ENCODE data around the gene ZNF385C. TPM values are rescaled to one million over a fixed set of nuclear protein-coding genes. Genes with fewer than 3 reads are reported as not detected.

ZNF385C gene
- total and polyA plus RNA-seq, 2 of the 13 experiments (the other 11 are each of a cell fraction or from before 2014, with no cell fraction given), result 2.3 to 6.1 TPM

GRCh38 chr17:42002792-42003301 lies 95.4 kb downstream of the ZNF385C start (continued):
- TF ChIP-seq REST (IDR thresholded peaks at IDR 0.05; ENCODE audit: borderline replicate concordance in 1 of 2, low read depth in 1 of 2, low read length in 2 of 2) (no peak), IRF9 (CRISPR knock-in tag; IDR thresholded peaks at IDR 0.05; ENCODE audit: borderline replicate concordance) (no peak), ZNF598 (CRISPR knock-in tag; IDR thresholded peaks at IDR 0.05; ENCODE audit: borderline replicate concordance) (no peak), ZNF557 (CRISPR knock-in tag; IDR thresholded peaks at IDR 0.05) (no peak), HOXA7 (CRISPR knock-in tag; IDR thresholded peaks at IDR 0.05) (no peak), ZNF556 (CRISPR knock-in tag; IDR thresholded peaks at IDR 0.05; ENCODE audit: borderline replicate concordance) (no peak), ZNF572 (CRISPR knock-in tag; IDR thresholded peaks at IDR 0.05) (no peak), ZNF607 (CRISPR knock-in tag; IDR thresholded peaks at IDR 0.05; ENCODE audit: borderline replicate concordance) (no peak), ZBTB39 (CRISPR knock-in tag; IDR thresholded peaks at IDR 0.05) (no peak), JUN (CRISPR knock-in tag; IDR thresholded peaks at IDR 0.05) (no peak), XBP1 (CRISPR knock-in tag; IDR thresholded peaks at IDR 0.05) (no peak), FOXP1 (IDR thresholded peaks at IDR 0.05) (no peak), FOXP1 (CRISPR knock-in tag; IDR thresholded peaks at IDR 0.05) (no peak), TFDP1 (CRISPR knock-in tag; IDR thresholded peaks at IDR 0.05; ENCODE audit: borderline replicate concordance) (no peak), MAFK (conservative IDR thresholded peaks at IDR 0.05 in 1 of 2, IDR thresholded peaks at IDR 0.05 in 1 of 2; ENCODE audit: low read length in 2 of 2) (no peak), NAIF1 (CRISPR knock-in tag; IDR thresholded peaks at IDR 0.05; ENCODE audit: borderline replicate concordance) (no peak), NONO (IDR thresholded peaks at IDR 0.05) (no peak), NONO (CRISPR knock-in tag; conservative IDR thresholded peaks at IDR 0.05) (no peak), ZNF780A (CRISPR knock-in tag; IDR thresholded peaks at IDR 0.05) (no peak), ZNF333 (CRISPR knock-in tag; IDR thresholded peaks at IDR 0.05; ENCODE audit: borderline replicate concordance) (no peak), ZMYM2 (CRISPR knock-in tag; IDR thresholded peaks at IDR 0.05) (no peak)
- TF ChIP-seq, protein P1, sequence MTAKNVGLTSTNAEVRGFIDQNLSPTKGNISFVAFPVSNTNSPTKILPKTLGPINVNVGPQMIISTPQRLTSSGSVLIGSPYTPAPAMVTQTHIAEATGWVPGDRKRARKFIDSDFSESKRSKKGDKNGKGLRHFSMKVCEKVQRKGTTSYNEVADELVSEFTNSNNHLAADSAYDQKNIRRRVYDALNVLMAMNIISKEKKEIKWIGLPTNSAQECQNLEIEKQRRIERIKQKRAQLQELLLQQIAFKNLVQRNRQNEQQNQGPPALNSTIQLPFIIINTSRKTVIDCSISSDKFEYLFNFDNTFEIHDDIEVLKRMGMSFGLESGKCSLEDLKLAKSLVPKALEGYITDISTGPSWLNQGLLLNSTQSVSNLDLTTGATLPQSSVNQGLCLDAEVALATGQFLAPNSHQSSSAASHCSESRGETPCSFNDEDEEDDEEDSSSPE (CRISPR knock-in tag; IDR thresholded peaks at IDR 0.05), result no peak
